C1 segment of cervical spinal cord (tissue), 14 donors: Measurements from ENCODE around the gene DHX58.
"Not testable (repeated sequence)": the region's sequence is repeated elsewhere in the genome, so short reads cannot be mapped to it uniquely, and the experiment has no call there.

Source experiments
- DNase-seq, 14 donors: peaks; one replicate each; lab custom pipeline; 2025; lab: John Stamatoyannopoulos, UW

Gene DHX58

DNA sequence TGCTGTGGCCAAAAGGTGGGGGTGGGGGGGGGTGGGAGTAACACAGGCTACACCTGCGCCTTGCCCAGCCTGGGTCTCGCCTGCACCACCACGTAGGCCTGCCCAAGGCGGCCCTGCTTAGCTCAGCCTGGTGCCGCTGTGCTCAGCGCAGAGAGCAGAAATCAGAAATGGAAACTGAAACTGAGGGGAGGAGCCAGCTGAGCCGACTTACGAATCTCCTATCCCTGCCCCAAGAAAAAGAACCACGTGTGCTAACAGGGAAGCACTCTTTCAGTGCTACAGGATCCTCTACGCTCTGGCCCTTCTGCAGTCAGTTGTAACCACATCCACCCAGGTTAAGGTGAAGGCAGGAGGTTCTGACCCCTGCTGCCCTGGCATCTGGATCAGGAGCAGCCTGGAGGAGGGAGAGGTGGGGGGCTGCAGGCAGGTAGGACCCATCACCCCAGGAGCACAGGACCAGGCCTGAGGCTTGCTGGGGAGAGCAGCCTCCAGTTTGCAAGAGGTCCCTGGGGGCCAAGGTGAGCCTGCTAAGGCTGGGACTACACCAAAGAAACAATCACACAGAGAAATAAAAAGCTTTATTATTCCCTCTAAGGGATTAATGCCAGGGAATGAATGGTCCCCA is at the start of gene DHX58:
Gene DHX58 (minus strand): TSS at position 163 of the 625 bp plus-strand sequence. CDS start 822 bp downstream, outside the sequence.
- DNase-seq = peak in 12 of 14 donors; percentile 11 to 73 (median 48)

DNA sequence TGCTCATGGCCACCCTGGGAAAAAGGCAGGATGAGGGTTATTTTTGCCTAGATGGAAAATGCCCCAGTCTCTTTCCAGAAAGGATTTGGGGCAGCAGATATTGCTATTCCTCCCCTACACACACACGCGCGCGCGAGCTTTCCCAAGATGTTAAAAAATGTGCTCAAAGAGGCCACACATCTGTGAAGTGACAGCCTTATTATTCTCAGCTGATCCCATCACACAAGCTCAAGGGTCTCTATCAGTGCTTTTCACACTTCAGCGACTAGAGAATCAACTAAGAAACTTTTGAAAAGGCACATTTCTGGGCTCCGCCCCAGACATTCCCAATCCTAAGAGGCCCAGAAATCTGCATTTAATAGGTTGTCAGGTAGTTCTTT is 48.0 kb upstream of the DHX58 start:
- no peak for DNase-seq

GRCh38 chr17:42159796-42160530 is 47.4 kb upstream of the DHX58 start:
- no peak for DNase-seq

GRCh38 chr17:42155614-42156045 is 43.1 kb upstream of the DHX58 start:
- DNase-seq = no peak

- no peak for DNase-seq
Measured at GRCh38 chr17:42153919-42154742, 41.6 kb upstream of the DHX58 start.

GRCh38 chr17:42146911-42147607 is 34.5 kb upstream of the DHX58 start:
- DNase-seq = no peak

DNA sequence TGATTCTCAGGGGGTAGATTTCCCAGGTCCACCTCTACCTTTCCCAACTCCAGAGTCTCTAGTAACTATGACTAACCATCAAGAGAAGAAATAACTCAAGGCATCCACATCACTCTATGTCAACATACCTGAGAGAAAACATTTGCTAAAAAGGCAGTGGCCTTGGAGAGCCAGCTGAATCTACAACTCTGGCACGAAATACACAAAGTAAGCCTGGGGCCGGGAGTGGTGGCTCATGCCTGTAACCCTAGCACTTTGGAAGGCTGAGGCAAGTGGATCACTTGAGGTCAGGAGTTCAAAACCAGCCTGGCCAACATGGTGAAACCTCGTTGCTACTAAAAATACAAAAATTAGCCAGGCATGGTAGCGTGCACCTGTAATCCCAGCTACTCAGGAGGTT is 30.6 kb upstream of the DHX58 start:
- not testable (repeated sequence) for DNase-seq

- DNase-seq = no peak
Measured at GRCh38 chr17:42142371-42142896, 29.9 kb upstream of the DHX58 start.

- no peak for DNase-seq
Measured at GRCh38 chr17:42141382-42141781, 28.9 kb upstream of the DHX58 start.

- not testable (repeated sequence) for DNase-seq
Measured at GRCh38 chr17:42140690-42141089, 28.2 kb upstream of the DHX58 start.

DNA sequence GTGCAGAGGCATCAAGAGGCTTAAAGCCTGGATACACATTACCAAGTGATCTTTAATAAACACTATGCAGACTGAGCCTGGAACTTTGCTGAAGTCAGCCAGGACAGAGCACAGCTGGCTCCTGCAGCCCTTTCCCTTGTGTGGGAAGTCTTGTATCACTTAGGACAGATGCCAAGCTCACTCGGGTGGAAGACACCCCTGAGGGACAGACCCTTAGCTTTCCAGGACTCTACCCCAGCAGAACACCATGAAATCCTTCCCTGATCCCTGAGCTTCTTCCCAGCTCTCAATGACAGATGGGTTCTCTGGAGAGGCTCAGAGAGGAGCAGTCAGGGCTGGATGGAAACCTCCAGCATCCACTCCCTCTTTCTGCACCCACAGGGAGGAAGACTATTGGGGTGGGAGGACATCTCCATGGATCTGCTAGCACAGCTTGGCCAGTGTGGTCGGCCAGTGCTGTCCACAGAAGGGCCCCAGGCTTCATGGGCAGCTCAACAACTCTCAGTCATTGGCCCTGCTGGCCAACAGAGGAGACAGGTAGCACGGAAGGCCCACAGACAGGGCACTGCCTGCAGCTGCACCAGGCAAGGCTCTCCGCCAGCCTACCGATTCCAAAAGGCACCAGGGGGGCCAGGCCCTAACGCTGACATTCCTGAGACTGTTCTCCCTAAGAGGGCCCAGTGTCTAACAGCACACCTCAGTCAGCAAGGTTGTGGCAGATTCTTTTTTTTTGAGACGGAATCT is 26.4 kb upstream of the DHX58 start:
- DNase-seq = no peak

DNA sequence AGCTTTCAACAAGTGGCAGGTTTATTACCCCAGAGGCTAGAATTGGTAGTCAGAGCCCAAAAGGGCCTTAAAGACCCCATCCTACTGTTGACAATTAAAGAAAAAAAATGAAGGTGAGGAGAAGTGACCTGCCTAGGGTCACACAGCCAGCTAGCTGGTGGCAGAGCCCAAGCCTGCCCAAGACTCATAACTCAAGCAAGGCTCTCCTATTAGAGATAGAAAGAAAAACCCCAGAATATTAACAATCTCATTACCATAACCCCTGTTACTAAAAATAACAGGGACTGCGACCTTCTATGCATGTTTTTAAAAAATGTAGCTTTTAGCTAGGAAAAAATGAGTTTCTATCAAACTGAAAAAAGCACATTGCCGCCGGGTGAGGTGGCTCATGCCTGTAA is 24.1 kb upstream of the DHX58 start:
- no peak for DNase-seq

- DNase-seq = no peak
Measured at GRCh38 chr17:42135664-42136653, 23.4 kb upstream of the DHX58 start.

GRCh38 chr17:42135151-42135550 is 22.6 kb upstream of the DHX58 start:
- DNase-seq = no peak

- no peak for DNase-seq
Measured at GRCh38 chr17:42133461-42134041, 21.0 kb upstream of the DHX58 start.

DNA sequence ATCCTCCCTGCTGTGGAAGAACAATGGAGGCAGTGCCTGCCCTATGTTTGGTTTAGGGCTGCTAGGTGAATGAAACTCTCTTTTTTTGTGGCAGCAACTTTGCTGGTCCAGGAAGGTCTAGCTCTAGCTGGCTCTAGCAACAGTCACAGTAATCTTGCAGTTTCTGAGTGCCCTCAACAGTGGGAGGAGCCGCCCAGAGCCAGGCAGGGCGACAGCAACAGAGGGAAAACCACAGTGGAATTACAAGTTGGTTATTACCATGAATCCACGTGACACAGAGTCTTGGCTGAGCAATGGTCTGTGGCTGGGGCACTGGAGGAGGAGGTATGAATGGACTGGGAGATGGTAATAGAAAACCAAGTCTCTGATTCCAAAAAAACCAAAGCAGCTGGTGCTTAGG is 20.4 kb upstream of the DHX58 start:
- DNase-seq = peak in 11 of 14 donors; percentile 12 to 71 (median 48)

DNA sequence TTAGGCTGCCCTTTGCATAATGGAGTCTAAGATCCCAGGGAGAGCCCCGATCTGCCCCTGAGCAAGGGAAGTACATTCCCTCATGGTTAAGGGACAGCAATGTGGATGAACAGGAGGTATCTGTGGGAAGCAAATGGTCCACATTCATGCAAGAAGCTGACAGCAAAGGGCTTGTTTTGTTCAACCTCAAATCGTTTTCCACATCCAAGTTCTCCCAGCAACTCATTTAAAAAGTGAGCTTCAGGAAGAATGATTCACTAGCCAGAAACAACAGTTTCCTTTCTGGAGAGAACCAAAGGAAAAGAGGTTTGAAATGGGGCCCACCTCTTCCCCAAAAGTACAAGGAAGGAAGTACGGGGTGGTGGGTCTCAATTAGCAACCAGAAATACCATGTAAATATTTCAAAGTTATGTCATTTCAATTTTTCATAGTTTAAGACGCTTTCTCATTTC is 19.5 kb upstream of the DHX58 start:
- DNase-seq = peak in 1 of 14 donors; percentile 27

DNA sequence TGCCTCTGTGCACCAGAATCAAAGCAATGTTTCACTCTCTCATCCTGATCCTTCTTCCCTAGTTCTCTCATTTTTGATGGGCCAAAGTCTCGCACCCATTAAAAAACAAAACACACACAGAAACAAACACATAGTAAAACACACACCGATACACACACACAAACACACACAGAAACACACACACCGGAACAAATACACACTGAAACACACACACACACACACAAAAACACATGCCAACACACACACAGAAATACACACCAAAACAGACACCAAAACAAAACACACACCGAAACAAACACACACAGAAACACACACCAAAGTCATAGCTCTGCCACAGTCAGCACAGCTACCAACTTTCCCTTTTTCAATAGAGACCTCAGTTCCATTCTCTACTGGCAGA is 18.7 kb upstream of the DHX58 start:
- no peak for DNase-seq

DNA sequence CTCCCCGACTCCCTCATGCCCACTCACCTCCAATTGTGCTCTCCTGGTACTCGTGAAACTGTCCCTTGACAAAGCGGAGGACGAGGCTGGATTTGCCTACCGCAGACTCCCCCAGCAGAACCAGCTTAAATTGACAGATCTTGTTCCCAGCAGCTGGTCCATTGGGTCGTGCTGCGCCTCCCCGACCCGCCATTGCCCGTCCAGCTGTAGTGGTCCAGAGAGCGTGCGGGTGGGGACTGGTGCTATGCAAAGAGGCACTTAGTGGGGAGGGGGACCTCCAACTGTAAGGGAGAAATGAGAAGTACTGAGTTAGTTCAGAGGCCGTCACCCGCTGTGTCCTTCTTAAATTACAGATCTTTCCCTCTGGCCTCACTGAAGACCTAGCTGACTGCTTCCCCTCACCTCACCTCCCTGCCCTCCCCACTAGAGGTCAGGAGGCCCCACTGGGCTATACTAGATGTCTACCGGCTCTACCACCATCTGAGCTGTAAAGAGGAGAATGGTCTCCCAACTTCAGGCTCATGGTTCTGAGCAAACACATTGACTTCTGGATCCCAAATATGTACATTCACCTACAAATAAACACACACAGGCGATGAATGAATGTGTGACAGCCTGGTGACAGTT is 17.9 kb upstream of the DHX58 start:
- no peak for DNase-seq
